HFFc6 (cell line): ENCODE results near the gene ARL6IP4. TPM values are rescaled to one million over a fixed set of nuclear protein-coding genes. Genes with fewer than 3 reads are reported as not detected.

Experiments used
- DNase-seq: peaks from one replicate; pipeline ENCODE4 v3.0.0-alpha.2; 2018
- H3K27ac Mint-ChIP-seq: 2 replicates; pipeline ENCODE4 v1.8.0; 2020; ENCODE audit warnings: mild to moderate bottlenecking, mixed read lengths
- H3K27me3 Mint-ChIP-seq: 2 replicates; pipeline ENCODE4 v1.8.0; 2021; ENCODE audit warnings: mild to moderate bottlenecking, moderate library complexity, mixed read lengths; ENCODE audit not compliant: insufficient read depth
- H3K36me3 Mint-ChIP-seq: 2 replicates; pipeline ENCODE4 v1.8.0; 2021; ENCODE audit warnings: low read depth, mixed read lengths
- H3K4me1 Mint-ChIP-seq: 2 replicates; pipeline ENCODE4 v1.8.0; 2020; ENCODE audit warnings: low read depth, mixed read lengths
- H3K4me3 Mint-ChIP-seq: 2 replicates; pipeline ENCODE4 v1.8.0; 2020; ENCODE audit warnings: mild to moderate bottlenecking, moderate library complexity, mixed read lengths
- H3K9me3 Mint-ChIP-seq: 2 replicates; pipeline ENCODE4 v1.8.0; 2020; ENCODE audit warnings: mild to moderate bottlenecking, mixed read lengths
- total RNA-seq, 6 experiments: library from RNA; stranded (reverse); fragmentation: NEBNext Ultra II Directional; extraction: Animal tissue kit (Norgen Biotek cat#: 25700); gene quantifications; 2 replicates in 1 of 6; 3 replicates in 5 of 6; pipeline ENCODE4 v1.2.3, GENCODE V29; 2021
- TF ChIP-seq, protein P1 (sequence below): fragments of 200-600 bp; sonication (generic); IDR thresholded peaks from 2 replicates; pipeline ENCODE4 v1.5.0; 2021; ENCODE audit warnings: antibody characterized with exemption, mild to moderate bottlenecking

Gene ARL6IP4
- total RNA-seq, 6 experiments from 2014 or later, result 128 to 180 (median 149) TPM

DNA sequence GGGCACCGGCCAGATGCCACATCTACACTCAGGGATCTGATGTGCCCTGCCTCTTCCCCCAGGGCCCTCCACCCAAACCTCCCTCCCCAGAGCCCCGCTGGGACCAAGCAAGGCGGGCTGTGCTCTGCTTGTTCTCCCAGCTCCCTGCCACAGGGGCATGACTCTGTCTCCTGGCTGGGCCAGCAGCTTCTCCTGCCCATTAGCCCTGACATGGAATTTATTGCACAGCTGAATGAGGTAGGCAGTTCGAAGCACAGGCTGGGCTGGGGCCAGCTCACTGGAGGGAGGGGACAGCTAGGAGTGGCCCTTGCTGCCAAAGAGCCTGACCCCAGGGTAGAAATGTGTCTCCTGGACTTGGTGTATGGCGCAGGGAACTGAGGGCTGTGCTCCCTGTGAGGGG is 42.4 kb downstream of the ARL6IP4 start:
- Mint-ChIP-seq H3K4me3 (no peak overlapping the region), H3K9me3 (no peaks in the 10 kb centered on the region), H3K27ac (no peak overlapping the region), H3K27me3 (peaks cover 18% of the 10 kb centered on the region), H3K4me1 (peaks cover 15% of the 10 kb centered on the region), H3K36me3 (no peaks in the 10 kb centered on the region)
- TF ChIP-seq, protein P1, sequence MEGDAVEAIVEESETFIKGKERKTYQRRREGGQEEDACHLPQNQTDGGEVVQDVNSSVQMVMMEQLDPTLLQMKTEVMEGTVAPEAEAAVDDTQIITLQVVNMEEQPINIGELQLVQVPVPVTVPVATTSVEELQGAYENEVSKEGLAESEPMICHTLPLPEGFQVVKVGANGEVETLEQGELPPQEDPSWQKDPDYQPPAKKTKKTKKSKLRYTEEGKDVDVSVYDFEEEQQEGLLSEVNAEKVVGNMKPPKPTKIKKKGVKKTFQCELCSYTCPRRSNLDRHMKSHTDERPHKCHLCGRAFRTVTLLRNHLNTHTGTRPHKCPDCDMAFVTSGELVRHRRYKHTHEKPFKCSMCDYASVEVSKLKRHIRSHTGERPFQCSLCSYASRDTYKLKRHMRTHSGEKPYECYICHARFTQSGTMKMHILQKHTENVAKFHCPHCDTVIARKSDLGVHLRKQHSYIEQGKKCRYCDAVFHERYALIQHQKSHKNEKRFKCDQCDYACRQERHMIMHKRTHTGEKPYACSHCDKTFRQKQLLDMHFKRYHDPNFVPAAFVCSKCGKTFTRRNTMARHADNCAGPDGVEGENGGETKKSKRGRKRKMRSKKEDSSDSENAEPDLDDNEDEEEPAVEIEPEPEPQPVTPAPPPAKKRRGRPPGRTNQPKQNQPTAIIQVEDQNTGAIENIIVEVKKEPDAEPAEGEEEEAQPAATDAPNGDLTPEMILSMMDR, result no peak
- no peak for DNase-seq

DNA sequence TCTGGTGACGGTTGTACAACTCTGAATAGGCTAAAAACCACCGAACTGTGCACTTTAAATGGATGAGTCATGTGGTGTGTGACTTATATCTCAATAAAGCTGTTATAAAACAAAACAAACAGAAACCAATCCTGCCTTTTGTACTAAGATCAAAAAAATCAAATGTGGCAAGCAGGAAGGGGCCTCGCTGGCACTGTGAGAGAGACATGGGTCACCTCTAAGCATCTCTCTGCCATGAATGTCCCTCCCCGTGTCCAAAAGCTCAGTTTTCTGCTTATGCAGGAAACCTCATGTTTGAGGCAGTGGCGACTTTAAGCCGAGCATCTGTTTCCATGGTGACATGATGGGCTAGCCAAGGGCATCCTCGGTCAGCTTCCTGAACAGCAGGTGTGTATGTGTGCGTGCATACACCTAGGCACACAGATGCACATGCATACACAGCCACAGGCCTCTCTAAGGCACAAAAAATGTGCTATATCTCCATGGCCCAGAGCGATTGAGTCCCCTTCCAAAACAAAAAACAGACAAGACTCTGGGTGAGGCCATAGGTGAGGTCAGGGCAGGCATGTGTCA is 44.4 kb downstream of the ARL6IP4 start:
- TF ChIP-seq, protein P1, result no peak
- H3K27me3 Mint-ChIP-seq, result peaks cover 20% of the 10 kb centered on the region
- H3K27ac Mint-ChIP-seq, result peak overlapping the region; percentile 12; the same call in 1 of the 2 replicates
- H3K9me3 Mint-ChIP-seq, result no peaks in the 10 kb centered on the region
- no peak overlapping the region; the same call in 1 of the 2 replicates for H3K4me3 Mint-ChIP-seq
- peak; percentile 40 for DNase-seq
- H3K4me1 Mint-ChIP-seq, result peaks cover 15% of the 10 kb centered on the region
- H3K36me3 Mint-ChIP-seq, result no peaks in the 10 kb centered on the region

DNA sequence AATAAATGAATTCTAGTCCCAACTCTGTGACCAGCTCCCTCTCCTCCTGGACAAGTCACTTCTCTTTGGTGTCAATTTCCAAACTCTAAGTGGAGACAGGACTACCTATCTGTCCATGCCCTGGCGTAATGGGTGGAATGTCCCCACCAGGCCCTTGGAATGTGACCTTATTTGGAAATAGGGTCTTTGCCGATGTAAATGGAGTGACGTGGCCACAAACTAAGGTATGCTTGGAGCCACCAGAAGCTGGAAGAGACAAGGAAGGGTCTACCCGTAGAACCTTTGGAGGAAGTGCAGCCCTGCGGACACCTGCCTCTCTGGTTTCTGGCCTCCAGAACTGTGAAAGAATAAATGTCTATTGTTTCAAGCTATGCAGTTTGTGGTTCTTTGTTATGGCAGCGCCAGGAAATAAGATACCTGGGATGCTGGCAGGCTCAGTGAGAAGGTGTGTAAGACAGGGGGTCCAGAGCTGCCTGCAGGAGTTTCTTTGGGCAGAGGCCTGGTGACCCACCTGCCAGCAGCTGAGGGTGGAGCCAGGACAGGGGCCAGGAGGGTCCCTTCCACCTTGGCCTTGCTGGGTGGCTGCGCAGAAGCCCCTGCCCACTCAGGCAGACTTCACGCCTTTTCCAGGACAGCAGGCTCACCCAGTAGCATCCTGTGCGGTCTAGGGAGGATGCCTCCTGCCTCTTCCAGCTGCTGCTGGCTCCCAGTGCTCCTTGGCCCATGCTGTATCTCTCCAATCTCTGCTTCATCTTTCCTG is 45.8 kb downstream of the ARL6IP4 start:
- H3K27ac Mint-ChIP-seq, result no peak overlapping the region
- H3K4me3 Mint-ChIP-seq, result no peak overlapping the region
- TF ChIP-seq, protein P1, result no peak
- H3K4me1 Mint-ChIP-seq, result peaks cover 15% of the 10 kb centered on the region
- DNase-seq, result no peak
- H3K27me3 Mint-ChIP-seq, result peaks cover 27% of the 10 kb centered on the region
- H3K36me3 Mint-ChIP-seq, result no peaks in the 10 kb centered on the region
- no peaks in the 10 kb centered on the region for H3K9me3 Mint-ChIP-seq

DNA sequence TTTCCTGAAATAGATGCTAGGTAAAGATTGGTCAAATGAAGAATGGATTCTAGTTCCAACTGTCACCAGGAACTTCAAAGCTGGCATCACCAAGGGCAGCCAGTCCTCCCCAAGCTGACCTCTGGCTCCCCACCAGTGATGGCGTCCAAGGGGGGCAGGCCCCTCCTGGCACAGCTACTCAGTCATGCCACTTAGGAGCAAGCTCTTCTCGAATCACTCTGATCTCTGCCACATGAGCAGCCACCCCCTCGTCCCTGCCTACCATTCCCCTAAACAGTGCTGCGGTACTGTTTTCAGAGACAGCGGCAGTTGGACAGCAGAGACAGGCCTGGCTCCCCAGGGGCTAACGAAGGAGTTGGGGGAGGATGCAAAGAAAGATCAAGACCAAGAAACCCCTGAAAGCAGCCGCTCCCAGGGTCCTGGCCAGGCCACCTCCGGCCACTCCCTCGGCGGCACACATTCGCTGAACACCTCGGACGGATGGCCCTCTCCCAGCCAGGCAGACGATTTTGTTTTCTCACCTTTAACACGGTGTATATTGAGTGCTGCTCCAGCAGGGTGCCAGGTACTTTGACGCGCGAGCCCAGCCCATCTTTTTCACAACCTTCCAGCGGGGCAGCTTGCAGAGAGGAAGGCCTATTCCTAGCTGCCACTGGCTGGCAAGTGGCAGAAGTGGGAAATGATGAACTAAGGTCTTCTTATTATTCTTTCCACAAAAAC is 47.4 kb downstream of the ARL6IP4 start:
- DNase-seq, result no peak
- H3K36me3 Mint-ChIP-seq, result no peaks in the 10 kb centered on the region
- H3K4me3 Mint-ChIP-seq, result no peak overlapping the region
- H3K9me3 Mint-ChIP-seq, result no peaks in the 10 kb centered on the region
- H3K27me3 Mint-ChIP-seq, result peaks cover 26% of the 10 kb centered on the region
- no peak overlapping the region for H3K27ac Mint-ChIP-seq
- TF ChIP-seq, protein P1, result no peak
- peaks cover 15% of the 10 kb centered on the region for H3K4me1 Mint-ChIP-seq

DNA sequence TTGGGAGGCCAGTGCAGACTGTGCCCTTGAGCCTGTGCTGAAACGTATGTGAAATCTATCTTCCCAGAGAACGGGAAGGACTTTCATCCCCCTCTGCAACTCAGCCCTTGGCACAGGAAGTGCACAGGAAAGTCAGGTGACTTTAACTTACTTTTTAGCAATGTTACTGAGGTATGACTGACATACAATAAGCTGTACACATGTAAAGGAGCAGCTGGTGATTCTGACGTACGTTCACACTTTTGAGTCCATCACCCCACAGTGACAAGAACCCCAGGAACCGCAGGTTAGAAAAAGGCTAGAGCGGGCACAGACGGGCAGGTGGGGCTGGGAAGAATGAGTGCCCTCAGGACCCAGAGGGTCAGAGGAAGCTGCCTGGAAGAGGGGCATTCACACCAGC is 48.0 kb downstream of the ARL6IP4 start:
- Mint-ChIP-seq H3K4me1 (peaks cover 15% of the 10 kb centered on the region), H3K36me3 (no peaks in the 10 kb centered on the region), H3K27me3 (peaks cover 22% of the 10 kb centered on the region), H3K4me3 (no peak overlapping the region), H3K27ac (no peak overlapping the region), H3K9me3 (no peaks in the 10 kb centered on the region)
- DNase-seq, result no peak
- TF ChIP-seq, protein P1, result no peak
